ENCODE data around the gene SERPINB10. TPM values are rescaled to one million over a fixed set of nuclear protein-coding genes. Genes with fewer than 3 reads are reported as not detected.

SERPINB10 gene
- not detected in 2 replicates for total RNA-seq

DNA sequence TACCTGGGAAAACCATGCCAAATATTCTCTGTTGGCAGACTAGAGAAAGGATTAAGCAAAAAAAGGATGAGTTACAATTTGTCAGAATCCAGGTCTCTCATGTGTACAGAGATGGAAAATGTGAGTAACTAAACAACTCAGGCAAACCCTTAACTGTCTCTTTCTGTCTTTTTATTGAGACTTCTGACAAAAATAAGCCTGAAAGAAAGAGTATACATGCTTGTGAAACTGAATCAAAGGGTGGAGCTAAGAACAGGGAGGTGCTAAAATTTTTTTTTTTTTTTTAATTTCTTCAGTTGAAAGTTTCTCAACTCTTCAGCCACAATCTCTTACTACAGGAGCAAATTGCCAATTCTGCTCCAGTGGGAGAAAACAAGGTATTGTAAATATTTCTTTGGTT, at the start of gene SERPINB10:
SERPINB10 (plus strand) TSS at position 295 of the 400 bp plus-strand sequence. CDS start 7,553 bp downstream, outside the sequence.
- no peak for DNase-seq (ENCODE audit: low read depth in 2 of 2)

DNA sequence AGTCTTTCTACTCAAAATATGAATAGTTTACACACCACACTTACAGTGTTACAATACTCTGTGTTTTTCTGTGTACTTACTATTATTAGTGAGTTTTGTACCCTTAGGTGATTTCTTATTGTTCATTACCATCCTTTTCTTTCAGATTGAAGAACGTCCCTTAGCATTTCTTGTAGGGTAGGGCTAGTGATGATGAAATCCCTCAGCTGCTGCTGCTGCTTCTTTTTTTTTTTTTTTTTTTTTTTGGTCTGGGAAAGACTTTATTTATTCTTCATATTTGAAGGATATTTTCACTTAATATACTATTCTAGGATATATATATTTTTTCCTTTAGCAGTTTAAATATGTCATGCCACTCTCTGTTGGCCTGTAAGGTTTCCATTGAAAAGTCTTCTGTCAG, 49.3 kb upstream of the SERPINB10 start:
- DNase-seq (ENCODE audit: low read depth in 2 of 2) = no peak

- DNase-seq (ENCODE audit: low read depth in 2 of 2) = no peak
Observed at GRCh38 chr18:63859781-63860475, 47.8 kb upstream of the SERPINB10 start.

DNA sequence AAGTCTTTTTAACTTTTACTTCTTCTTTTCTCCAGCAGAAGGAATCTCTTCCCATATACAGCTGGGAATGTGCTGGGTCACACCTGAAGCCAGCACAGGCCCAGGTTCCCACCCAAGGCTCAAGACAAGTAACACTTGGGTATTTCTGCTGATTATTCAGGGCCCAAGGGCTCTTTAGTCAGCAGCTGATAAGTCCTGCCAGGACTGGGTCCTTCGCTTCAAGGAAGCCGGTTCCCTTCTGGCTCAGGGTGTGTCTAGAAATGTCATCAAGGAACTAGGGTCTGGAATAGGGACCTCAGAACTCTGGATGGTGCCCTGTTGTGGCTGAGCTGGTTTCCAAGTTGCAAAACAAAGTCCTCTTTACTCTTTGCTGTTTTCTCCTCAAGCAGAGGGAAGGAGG, 47.2 kb upstream of the SERPINB10 start:
- no peak for DNase-seq (ENCODE audit: low read depth in 2 of 2)

DNA sequence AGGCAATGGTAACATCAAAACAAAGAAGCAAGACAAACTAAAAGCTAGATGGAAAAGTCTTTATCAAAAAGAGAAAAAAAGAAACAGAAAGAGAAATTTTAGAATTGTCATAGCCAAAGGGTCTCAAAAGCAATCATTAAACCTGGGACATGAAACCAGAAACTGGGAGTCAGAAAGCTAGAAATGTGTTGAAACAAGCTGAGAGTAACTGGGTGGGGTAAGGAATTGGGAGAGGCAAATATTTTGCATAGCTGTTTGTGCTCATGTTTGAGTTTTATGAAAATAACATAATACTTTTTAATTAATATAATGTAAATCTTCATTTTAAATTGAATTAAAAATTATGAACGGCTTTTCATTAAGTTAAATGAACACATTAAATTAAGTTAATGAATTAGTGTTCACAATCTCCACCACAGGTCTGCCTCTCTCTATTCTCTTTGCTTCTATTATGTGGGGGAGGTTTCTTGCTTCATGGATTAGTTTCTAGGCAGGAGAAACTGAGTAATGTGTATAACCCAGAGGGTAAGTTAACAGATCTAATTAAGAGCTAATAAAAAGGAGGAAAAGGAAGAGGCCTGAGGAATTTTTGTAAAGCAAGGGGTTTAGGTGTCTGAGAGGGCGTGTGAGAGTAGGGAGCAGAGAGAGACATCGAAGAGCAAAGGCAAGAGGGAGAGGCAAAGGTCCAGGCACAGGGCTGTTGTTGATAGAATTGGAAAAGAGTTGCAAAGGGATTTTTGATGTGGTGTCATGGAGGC, 40.2 kb upstream of the SERPINB10 start:
- no peak for DNase-seq (ENCODE audit: low read depth in 2 of 2)

DNA sequence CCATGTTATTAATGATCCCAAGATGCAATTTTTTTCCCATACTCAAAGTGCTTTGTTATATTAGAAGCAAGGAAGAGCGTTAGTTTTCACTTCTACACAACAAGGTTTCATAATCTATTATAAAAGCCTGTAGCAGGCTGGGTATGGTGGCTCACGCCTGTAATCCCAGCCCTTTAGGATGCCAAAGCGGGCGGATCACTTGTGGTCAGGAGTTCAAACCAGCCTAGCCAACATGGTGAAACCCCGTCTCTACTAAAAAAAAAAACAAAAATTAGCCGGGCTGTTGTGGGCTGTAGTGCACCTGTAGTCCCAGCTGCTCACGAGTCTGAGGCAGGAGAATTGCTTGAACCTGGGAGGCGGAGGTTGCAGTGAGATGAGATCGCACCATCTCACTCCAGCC, 39.2 kb upstream of the SERPINB10 start:
- no peak for DNase-seq (ENCODE audit: low read depth in 2 of 2)

GRCh38 chr18:63869374-63869773, 38.4 kb upstream of the SERPINB10 start:
- DNase-seq (ENCODE audit: low read depth in 2 of 2) = peak; percentile 38 to 77

GRCh38 chr18:63869851-63870250, 37.9 kb upstream of the SERPINB10 start:
- DNase-seq (ENCODE audit: low read depth in 2 of 2) = peak in 1 of 2 donors; percentile 14

GRCh38 chr18:63871836-63872235, 35.9 kb upstream of the SERPINB10 start:
- no peak for DNase-seq (ENCODE audit: low read depth in 2 of 2)

DNA sequence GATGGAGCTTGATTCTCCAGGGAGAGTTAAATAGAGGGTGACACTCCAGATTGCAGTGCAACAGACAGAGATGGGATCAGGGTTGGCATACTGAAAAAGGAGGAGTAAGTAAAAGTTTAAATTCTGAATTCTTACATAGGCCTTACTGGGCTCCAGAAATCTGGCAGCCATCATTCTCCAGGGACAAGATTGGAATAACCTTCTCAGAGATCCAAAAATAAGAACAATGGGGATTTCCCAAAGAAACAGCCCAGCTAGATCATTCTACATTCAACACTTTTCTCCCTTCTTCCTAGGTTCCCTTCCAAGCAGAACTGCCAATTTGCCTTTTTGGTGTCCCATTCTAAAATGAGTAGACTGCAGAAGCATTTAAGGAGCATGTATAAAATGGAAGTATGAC, 35.2 kb upstream of the SERPINB10 start:
- no peak for DNase-seq (ENCODE audit: low read depth in 2 of 2)

GRCh38 chr18:63878343-63878742, 29.4 kb upstream of the SERPINB10 start:
- no peak for DNase-seq (ENCODE audit: low read depth in 2 of 2)

DNA sequence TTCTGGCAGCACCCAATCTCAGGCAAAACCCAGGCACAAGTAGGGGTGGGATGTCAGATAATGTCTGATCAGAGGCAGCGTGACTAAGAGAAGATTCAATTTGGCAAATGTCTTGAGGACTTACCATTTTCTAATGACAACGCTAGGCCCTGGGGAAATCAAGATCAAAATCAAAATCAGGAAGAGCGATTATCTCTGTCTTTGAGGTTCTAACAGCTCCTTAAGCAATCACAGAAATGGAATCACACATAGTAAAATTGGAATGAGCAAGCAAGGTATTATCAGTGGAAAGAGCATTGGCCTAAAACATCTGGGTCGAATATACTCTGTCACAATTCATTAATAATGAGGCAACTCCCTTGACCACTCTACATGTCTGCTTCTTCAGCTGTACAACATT, 28.8 kb upstream of the SERPINB10 start:
- DNase-seq (ENCODE audit: low read depth in 2 of 2) = no peak

DNA sequence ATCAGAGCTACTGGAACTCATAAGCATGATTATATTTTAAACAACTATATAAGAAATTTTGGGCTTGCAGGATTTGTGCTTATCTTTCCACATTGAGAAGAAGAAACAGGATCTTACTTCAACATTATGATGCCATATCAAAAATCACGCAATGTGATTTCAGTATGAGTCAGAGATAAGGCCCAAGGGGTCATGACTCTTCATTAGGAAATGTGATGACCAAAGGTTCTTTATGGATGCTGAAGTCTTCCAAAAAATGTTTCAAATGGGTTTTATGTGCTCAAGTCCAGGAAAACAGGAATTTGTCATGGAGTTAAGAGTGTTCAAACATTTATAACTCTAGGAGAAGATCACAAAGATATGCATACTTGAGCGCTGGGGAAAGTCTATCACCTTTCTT, 28.0 kb upstream of the SERPINB10 start:
- DNase-seq (ENCODE audit: low read depth in 2 of 2) = peak; percentile 8 to 10

- peak; percentile 29 to 37 for DNase-seq (ENCODE audit: low read depth in 2 of 2)
Observed at GRCh38 chr18:63881851-63882250, 25.9 kb upstream of the SERPINB10 start.

- peak; percentile 12 to 85 for DNase-seq (ENCODE audit: low read depth in 2 of 2)
Observed at GRCh38 chr18:63882333-63883141, 25.2 kb upstream of the SERPINB10 start.

- DNase-seq (ENCODE audit: low read depth in 2 of 2) = no peak
Observed at GRCh38 chr18:63883617-63884016, 24.1 kb upstream of the SERPINB10 start.

GRCh38 chr18:63887424-63887823, 20.3 kb upstream of the SERPINB10 start, which contains the start of gene SERPINB2:
SERPINB2 (plus strand) TSS chr18:63887705; CDS start chr18:63891445, 3,740 bp downstream.
- no peak for DNase-seq (ENCODE audit: low read depth in 2 of 2)

DNA sequence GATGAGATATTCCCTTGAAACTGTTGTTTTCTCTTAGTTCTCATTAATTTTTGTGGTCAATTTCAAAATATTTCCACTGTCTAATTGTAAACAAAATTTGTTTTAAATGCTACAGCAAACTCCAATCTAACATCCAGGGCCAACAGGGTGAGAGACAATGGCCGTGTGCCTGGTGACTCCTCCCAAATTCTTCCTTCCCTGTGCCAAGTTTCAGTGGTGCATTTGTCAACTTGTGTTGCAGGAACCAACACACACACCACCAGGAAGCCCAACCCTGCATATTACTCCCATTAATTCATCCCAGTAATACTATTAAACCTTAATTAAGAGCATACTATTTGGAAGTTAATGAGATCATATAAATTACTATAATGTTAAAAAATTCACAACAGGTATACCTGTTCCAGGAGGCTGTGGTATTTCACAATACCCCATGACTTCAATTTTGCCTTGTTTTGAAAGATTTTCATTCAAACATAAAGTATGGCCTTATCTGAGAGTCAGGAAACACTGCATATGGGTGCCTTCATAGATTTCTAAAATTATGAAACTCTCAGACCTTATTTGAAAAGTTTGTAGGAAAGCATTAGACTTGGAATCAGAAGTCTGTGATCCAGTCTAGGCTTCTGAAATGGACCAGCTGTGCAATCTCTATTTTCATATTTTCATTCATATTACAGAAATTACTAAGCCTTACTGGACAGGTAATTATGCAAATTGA, 19.1 kb upstream of the SERPINB10 start:
- DNase-seq (ENCODE audit: low read depth in 2 of 2) = no peak

- no peak for DNase-seq (ENCODE audit: low read depth in 2 of 2)
Observed at GRCh38 chr18:63889626-63890025, 18.1 kb upstream of the SERPINB10 start.

DNA sequence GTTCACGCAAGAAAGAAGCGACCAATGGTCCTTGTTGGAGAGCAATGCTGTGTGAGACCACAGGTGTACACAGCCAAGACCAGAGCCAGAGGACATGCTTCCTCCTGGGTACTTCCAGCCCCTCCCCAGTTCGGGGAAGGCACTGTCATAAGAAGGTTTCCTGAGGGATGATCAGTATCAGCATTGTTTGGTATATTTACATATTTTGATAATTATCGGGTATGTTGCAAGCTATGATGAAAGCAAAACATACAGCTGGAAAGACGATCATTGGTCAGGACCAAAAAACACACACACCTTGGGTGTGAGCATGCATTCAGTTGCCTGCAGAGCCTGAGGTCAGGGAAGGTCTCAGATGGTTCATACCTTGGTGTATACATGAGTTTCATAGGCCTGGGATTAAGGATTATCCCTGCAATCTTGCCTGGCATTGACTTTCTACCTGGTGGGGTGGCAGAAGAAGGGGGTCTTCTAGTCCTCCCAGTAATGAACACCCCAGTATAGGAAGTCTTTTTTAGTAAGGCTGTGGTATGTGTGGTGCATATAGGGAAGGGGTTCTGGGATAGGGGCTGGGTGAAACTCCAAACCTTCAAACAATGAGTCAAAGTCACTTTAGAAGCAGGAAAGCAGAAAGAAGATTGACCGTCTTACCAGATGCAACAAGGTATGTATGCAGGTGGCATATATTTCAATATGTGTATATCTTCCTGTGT, 17.4 kb upstream of the SERPINB10 start:
- DNase-seq (ENCODE audit: low read depth in 2 of 2) = no peak

GRCh38 chr18:63890950-63891304, 16.8 kb upstream of the SERPINB10 start:
- DNase-seq (ENCODE audit: low read depth in 2 of 2) = peak; percentile 8 to 58

Data from lung microvascular endothelial cell (primary cell).